Amniotic stem cell (primary cell): Measurements from ENCODE around the gene ZRANB3.
"Not testable (repeated sequence)": the region's sequence is repeated elsewhere in the genome, so short reads cannot be mapped to it uniquely, and the experiment has no call there.

Experiments used
- DNase-seq: peaks from one replicate; lab custom pipeline; 2025; lab: John Stamatoyannopoulos, UW

Gene ZRANB3

DNA sequence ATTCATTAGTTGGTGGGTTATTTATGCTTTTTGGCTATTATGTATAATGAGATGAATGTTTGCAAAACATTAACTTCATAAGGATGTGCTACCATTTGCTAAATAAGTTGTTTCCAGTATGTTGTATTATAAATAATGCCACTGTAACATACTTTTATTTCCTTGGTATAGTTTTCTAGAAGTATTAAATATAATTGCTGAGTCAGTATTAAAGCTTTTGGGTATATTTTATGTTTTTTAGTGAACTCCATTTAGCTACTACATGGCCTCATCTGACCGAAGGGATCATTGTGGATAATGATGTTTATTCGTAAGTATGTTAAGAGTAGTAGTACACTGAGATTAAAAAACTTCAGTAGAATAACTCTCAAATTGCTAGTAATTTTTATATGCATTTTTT is 405.1 kb downstream of the ZRANB3 start:
- DNase-seq = no peak

DNA sequence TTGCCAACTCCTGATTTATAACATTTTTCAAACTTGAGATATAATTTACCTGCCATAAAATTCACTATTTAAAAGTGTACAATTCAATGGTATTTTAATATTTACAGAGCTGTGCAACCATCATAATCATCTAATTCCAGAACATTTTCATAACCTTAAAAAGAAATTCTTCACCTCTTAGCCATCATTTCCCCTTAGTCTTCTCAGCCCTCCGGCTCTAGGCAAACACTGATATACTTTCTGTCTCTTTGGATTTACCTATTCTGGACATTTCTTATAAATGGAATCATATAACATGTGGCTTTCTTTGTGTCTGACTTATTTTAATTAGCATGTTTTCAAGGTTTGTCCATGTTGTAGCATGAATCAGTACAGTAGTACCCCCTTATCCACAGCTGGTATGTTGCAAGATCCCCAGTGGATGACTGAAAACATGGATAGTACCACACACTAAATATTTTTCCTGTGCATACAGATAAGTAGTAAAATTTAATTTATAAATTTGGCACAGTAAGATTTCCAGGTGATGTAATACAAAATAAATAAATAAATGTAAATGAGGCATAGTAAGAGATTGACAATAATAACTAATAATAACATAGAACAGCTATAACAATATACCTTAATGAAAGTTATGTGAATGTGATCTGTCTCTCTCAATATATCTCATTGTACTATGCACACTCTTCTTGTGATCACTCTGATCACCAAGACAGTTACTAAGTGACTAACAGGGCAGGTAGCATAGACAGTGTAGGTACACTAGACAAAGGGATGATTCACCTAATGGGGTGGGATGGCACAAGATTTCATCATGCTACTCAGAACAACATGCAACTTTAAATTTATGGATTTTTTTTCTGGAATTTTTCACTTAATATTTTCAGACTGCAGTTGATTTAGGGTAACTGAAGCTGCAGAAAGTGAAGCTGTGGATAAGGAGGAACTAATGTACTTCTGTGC is 405.8 kb downstream of the ZRANB3 start:
- no peak for DNase-seq

DNA sequence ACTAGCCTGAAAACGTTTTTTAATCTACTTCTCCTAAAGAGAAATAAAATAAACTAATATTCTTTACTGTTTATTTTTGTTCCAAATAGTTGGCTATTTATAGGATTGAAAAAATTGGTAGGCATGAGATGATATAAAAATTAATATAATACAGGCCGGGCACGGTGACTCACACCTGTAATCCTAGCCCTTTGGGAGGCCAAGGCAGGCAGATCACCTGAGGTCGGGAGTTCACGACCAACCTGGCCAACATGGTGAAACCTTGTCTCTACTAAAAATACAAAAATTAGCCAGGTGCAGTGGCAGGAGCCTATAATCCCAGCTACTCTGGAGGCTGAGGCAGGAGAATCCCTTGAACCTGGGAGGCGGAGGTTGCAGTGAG is 409.4 kb downstream of the ZRANB3 start:
- DNase-seq = not testable (repeated sequence)

DNA sequence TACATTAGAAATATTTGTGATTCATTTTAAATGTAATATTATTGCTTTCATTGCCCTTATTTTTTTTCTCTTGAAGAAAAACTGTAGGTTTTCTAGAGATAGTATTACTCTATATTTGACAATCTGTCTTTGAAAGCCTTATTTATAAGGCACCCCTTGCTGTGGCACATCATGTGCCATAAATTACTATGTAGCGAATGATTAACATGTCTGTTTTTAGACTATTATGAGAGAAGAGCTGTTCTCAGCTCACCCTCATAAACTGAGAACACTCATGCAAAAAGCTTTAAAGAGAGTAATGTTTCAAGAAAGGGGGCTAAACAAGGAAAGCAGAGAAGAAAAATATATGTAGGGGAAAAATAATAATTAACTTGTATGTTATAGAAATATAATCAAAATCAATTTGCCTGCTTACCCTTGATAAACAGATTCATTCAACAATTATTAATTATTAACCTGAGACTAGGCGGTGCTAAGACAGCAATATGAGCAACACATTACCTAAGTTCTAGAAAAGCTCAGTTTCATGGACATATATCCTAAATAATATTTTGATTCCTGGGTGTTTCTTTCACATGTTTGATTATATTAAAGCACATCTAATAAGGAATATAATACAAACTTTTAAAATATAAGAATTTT is 409.9 kb downstream of the ZRANB3 start:
- no peak for DNase-seq

DNA sequence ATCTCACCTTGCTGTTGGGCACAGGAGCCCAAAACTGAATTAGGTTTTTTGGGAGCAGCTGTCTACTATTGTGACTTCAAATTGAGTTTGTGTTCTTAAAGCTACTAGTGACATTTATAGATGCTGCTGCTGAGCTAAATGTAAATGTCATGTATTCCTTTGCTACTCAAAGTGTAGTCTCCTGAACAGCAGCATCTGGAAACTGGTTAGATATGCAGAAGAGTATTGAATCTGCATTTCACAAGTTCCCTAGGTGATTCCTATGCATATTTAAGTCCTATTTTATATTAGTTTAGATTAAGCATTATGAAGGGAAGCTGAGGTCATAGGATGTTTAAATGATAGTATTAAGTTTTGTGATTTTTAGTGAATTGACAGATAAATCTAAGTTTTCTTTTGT is 411.4 kb downstream of the ZRANB3 start:
- DNase-seq = no peak

DNA sequence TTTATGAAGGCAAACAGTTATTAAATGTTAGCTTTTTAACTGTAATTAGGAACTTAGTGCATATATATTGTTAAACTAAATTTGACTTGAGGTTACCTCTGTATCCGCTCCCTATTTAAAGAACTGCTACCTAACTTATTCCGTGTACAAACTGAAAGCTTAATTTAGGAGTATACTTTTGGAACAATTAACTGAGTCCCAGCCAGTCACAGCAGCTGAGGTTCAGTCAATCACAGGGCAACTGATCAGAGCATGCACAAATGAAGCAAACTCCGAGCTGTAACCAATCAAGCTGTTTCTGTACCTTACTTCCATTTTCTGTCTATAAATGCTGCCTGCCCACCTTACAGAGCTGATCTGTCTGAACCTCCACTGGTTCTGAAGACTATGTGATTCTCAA is 417.7 kb downstream of the ZRANB3 start:
- no peak for DNase-seq

DNA sequence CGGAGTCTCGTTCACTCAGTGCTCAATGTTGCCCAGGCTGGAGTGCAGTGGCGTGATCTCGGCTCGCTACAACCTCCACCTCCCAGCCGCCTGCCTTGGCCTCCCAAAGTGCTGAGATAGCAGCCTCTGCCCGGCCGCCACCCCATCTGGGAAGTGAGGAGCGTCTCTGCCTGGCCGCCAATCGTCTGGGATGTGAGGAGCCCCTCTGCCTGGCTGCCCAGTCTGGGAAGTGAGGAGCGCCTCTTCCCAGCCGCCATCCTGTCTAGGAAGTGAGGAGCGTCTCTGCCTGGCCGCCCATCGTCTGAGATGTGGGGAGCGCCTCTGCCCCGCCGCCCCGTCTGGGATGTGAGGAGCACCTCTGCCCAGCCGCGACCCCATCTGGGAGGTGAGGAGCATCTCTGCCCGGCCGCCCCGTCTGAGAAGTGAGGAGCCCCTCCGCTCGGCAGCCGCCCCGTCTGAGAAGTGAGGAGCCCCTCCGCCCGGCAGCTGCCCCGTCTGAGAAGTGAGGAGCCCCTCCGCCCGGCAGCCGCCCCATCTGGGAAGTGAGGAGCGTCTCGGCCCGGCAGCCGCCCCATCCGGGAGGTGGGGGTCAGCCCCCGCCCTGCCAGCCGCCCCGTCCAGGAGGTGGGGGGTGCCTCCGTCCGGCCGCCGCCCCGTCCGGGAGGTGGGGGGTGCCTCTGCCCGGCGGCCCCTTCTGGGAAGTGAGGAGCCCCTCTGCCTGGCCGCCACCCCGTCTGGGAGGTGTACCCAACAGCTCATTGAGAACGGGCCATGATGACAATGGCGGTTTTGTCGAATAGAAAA is 425.3 kb downstream of the ZRANB3 start:
- DNase-seq = not testable (repeated sequence)

DNA sequence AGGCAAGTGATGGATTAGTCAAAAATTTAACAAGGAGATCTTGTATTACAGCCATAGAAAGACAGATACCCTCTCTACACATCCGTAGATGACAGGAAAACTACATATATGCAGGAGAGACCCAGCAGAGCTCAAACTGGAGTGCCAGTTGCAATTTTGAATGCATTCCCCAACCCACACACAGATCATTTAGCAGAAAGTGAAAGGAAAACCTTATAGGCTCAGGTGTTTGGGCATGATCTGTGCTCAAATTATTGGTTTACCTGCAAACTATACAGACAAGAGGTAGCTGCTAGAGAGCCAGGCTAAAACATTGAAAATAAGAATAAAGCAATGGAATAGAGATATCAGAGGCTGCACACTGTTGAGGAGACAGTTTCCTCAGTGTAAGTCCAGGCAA is 427.2 kb downstream of the ZRANB3 start:
- DNase-seq = no peak

DNA sequence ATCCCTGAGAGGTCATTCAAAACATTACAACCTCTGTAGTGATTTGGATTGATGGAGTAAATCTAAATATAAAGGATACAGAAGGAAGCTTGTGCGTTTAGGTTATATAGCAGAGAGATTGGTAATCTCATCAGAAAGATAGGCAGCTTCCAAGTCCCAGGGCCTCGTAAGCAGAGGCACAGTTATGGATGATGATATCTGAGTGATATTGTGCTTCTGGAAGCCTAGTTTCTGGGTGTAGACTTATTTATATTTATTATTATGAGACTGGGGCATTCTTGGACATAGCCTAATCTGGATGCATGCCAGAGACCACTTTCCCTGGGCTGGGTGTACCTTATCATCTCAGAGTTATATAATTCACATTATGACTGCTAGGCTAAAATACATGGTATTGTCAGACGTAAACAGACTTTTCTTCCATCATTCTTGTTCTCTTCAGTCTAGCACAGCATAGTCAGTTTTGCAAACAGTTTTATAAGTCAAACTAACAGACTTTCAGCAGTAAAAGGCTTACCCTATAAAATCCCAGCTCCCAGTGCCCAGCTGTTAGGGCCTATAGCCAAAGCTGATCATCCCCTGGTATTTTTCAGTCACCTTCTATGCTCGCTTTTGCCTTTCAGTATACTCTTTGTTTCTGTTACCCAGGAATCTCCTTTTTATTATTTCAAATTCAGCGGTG is 431.1 kb downstream of the ZRANB3 start:
- no peak for DNase-seq

DNA sequence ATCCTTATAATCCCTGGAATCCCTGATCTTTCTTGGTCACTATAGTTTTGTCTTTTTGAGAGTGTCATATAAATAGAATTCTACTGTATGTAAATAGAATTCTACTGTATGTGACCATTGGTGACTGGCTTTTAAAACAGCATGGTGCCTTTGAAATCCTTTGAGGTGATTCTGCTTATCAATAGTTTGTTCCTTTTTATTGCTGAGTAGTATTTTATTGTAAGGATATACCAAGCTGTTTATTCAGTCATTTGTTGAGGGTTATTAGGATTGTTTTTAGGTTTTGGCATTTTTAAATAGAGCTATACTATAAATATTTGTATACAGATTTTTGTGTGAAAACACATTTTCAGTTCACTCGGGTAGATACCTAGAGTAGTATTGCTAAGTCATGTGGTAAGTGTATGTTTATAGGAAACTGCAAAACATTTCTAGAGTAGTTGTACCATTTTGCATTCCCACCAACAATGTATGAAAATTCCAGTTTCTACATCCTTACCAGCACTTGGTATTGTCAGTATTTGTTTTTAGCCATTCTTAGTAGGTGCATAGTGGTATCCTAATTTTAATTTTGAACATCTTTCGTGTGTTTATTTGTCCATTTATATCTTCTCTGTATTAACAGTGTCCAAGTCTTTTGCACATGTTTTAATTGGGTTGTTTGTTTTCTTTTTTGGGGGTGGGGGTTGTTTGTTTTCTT is 433.3 kb downstream of the ZRANB3 start:
- DNase-seq = no peak

DNA sequence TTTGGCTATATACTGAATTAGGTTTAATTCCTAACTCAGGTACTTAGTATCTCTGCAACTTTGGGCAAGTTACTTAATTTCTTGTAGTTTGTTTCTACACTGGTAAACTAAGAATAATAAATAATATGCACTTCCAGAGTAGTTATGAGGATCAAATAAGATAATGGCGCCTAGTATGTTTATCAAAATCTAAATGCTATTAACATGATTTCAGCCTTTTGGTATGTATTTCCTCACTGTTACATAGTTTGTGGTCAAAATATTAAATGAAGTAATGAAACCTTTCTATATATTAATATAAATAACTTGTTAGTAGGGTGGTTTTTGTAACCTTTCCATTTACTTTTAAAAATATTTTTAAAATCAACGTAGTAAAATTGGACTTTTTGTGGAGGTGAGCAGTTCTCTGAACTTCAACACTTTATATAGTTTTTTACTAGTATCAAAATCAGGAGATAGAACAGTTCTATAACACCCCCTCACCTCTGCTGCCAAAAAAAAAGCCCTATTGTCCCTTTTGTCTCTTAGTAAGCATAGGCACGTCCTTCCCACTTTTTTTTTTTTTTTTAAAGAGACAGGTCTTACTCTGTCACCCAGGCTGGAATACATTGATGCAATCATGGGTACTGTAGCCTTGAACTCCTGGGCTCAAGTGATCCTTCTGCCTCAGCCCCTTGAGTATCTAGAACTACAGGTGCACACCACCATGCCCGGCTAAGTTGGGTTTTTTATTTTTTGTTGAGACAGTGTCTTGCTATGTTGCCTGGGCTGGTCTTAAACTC is 434.2 kb downstream of the ZRANB3 start:
- no peak for DNase-seq

DNA sequence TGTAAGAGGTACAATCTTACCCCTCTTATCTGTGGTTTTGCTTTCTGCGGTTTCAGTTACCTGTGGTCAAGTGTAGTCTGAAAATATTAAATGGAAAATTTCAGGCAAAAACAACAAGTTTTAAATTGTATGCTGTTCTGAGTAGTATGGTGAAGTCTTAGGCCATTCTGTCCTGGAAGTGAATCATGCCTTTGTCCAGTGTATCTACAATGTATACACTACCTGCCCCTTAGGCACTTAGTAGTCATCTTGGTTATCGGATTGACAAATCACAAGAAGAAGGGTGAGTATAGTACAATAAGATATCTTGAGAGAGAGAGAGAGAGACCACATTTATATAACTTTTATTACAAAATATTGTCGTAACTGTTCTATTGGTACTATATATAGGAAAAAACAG is 435.4 kb downstream of the ZRANB3 start:
- DNase-seq = no peak

DNA sequence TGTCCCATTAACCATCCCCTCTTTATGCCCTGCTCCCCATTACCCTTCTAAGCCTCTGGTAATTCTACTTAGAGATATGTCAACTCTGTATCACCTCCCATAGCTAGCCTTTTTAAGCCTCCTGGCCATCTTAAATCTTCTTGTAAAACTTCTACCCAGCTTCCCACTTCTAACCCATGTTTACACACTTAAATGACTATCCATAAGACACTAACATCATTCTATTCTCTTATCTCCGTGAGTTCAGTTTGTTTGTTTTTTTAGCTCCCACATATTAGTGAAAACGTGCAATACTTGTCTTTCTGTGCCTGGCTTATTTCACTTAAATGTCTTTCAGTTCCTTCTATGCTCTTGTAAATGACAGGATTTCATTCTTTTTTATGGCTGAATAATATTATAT is 436.5 kb downstream of the ZRANB3 start:
- no peak for DNase-seq

DNA sequence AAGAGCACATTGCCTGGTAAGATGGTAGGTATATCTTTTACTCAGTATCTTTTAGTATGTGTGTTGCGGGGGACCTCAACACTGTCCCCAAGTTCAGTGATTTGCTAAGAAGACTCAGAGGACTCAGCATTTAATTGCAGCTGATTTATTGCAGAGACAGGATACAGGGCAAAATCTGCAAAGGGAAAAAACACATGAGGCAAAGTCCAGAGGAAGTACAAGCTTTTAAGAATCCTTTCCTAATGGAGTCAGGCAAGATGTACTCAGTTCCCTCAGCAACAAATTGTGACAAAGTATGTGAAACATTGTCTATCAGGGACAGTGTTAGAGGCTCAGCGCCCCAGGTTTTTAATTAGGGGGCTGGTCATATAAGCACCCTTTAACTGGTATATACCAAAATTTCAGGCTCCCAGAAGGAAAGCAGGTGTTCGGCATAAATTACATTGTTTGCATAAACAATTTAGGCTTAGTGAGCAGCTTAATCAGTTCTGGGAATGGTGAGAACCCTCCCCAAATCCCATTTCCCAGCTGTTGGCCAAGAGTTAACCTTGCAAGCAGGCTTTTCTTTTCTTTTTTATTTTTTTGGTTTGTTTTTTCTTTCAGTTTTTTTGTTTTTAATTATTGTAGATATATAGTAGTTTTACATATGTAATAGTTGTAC is 437.2 kb downstream of the ZRANB3 start:
- DNase-seq = no peak

DNA sequence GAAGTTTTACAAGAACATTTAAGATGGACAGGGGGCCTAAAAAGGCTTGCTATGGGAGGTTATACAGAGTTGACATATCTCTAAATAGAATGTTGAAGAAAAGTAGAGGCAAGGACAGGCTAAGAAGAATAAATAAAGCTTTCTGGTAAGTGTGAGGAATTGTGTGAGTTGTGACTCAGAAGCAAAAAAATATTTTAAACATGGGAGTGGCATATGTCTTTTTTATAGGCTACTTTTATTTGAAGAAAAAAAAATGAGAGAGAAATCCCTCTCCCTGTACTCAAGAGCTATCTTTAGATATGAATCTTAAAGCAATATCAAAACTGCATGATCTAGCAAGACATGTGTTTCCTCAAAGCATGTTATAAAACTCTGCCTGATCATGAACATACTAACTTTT is 437.8 kb downstream of the ZRANB3 start:
- no peak for DNase-seq

DNA sequence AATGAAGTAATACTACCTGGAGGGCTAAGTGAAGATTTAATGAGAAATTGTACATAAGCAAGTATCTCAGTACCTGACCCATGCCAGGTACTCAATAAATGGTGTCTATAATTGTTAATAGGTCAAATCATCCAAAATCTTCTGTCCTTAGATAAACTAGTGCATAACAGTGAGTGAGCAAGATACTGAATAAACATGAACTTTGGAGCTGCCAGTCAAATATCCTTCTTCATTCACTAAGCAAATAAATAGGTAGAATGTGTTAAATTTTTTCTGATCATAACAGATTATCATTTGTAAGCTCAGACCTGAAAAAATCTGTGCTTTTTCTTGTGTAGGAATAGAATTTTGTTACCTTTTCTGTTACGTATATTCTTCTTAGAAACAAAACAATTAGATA is 439.3 kb downstream of the ZRANB3 start:
- DNase-seq = no peak

DNA sequence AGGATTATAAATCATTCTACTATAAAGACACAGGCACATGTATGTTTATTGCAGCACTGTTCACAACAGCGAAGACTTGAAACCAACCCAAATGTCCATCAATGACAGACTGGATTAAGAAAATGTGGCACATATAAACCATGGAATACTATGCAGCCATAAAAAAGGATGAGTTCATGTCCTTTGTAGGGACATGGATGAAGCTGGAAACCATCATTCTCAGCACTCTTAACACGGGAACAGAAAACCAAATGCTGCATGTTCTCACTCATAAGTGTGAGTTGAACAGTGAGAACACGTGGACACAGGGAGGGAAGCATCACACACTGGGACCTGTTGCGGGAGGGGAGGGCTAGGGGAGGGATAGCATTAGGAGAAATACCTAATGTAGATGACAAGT is 441.4 kb downstream of the ZRANB3 start:
- not testable (repeated sequence) for DNase-seq
